HL-60 (cell line): ENCODE measurements around the gene FAM83B.

ENCODE experiments used
- GABPA ChIP-seq: IDR thresholded peaks from 2 replicates; pipeline ENCODE4 v1.6.1; 2012; ENCODE audit warnings: low read depth
- POLR2AphosphoS5 ChIP-seq: IDR thresholded peaks from 2 replicates; pipeline ENCODE4 v1.6.1; 2012; ENCODE audit warnings: low read depth
- REST ChIP-seq: IDR thresholded peaks from 2 replicates; pipeline ENCODE4 v1.6.1; 2012; ENCODE audit warnings: low read depth; ENCODE audit not compliant: insufficient replicate concordance
- TF ChIP-seq, protein P1 (sequence below): IDR thresholded peaks from one replicate; pipeline ENCODE4 v1.5.1; 2011; ENCODE audit warnings: low read length, control low read depth, inconsistent platforms; ENCODE audit not compliant: insufficient read depth

- TF ChIP-seq GABPA (no peak), POLR2AphosphoS5 (no peak), REST (no peak)
- TF ChIP-seq, protein P1, sequence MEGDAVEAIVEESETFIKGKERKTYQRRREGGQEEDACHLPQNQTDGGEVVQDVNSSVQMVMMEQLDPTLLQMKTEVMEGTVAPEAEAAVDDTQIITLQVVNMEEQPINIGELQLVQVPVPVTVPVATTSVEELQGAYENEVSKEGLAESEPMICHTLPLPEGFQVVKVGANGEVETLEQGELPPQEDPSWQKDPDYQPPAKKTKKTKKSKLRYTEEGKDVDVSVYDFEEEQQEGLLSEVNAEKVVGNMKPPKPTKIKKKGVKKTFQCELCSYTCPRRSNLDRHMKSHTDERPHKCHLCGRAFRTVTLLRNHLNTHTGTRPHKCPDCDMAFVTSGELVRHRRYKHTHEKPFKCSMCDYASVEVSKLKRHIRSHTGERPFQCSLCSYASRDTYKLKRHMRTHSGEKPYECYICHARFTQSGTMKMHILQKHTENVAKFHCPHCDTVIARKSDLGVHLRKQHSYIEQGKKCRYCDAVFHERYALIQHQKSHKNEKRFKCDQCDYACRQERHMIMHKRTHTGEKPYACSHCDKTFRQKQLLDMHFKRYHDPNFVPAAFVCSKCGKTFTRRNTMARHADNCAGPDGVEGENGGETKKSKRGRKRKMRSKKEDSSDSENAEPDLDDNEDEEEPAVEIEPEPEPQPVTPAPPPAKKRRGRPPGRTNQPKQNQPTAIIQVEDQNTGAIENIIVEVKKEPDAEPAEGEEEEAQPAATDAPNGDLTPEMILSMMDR: no peak
These were observed 52.9 kb downstream of the FAM83B start for GRCh38 chr6:54899442-54899841.
